Measurements from ENCODE around the gene C19orf12.
A peak's percentile ranks its signal among the peaks of the same experiment; 100 is the strongest.
"Not testable (repeated sequence)": the region's sequence is repeated elsewhere in the genome, so short reads cannot be mapped to it uniquely, and the experiment has no call there.

The C19orf12 gene

GRCh38 chr19:29714371-29714952 is 599 bp downstream of the C19orf12 start:
- peak overlapping the region; percentile 77 for H3K4me3 Mint-ChIP-seq
- CTCF ChIA-PET: interaction anchor here (1.8 to 10.0 kb wide), 4 partner anchors 16 to 105 kb away, joined by 7 to 147 read pairs (median 95); partner anchors contain the start of genes PLEKHF1 and POP4
- no peaks in the 10 kb centered on the region for H3K9me3 Mint-ChIP-seq
- peak overlapping the region; percentile 97 for H3K27ac Mint-ChIP-seq
- DNase-seq: peak; percentile 75
- H3K36me3 Mint-ChIP-seq: peaks cover 27% of the 10 kb centered on the region
- H3K27me3 Mint-ChIP-seq: peaks cover 4% of the 10 kb centered on the region
- H3K4me1 Mint-ChIP-seq: peaks cover 62% of the 10 kb centered on the region

- Mint-ChIP-seq H3K27me3 (peaks cover 4% of the 10 kb centered on the region), H3K4me3 (peak overlapping the region; percentile 77), H3K9me3 (no peaks in the 10 kb centered on the region), H3K4me1 (peaks cover 72% of the 10 kb centered on the region), H3K36me3 (peaks cover 36% of the 10 kb centered on the region), H3K27ac (peak overlapping the region; percentile 97)
- DNase-seq: peak; percentile 34
- CTCF ChIA-PET: interaction anchor here (0.6 to 10.0 kb wide), 8 partner anchors 15 to 179 kb away, joined by 3 to 147 read pairs (median 6); partner anchors contain the start of genes PLEKHF1 and POP4
Measured at GRCh38 chr19:29712744-29713516, 2.1 kb downstream of the C19orf12 start.

GRCh38 chr19:29711584-29712132 is 3.4 kb downstream of the C19orf12 start:
- Mint-ChIP-seq H3K4me3 (peak overlapping the region; percentile 45), H3K27ac (peak overlapping the region; percentile 71)
- CTCF ChIA-PET: interaction anchor here (1.1 to 10.0 kb wide), 5 partner anchors 17 to 124 kb away, joined by 3 to 147 read pairs (median 4); partner anchors contain the start of gene POP4

GRCh38 chr19:29709440-29709798 is 5.6 kb downstream of the C19orf12 start:
- H3K4me1 Mint-ChIP-seq: peaks cover 81% of the 10 kb centered on the region
- H3K27me3 Mint-ChIP-seq, H3K27ac Mint-ChIP-seq, H3K9me3 Mint-ChIP-seq, DNase-seq, H3K4me3 Mint-ChIP-seq: not testable (repeated sequence)
- CTCF ChIA-PET: interaction anchor here (10.0 kb wide), 1 partner anchor 17 kb away, joined by 147 read pairs; no protein-coding TSS in a partner anchor
- H3K36me3 Mint-ChIP-seq: peaks cover 64% of the 10 kb centered on the region

More at GRCh38 chr19:29711584-29712132, 3.4 kb downstream of the C19orf12 start:
- H3K36me3 Mint-ChIP-seq: peaks cover 43% of the 10 kb centered on the region
- DNase-seq: peak; percentile 45
- H3K4me1 Mint-ChIP-seq: peaks cover 76% of the 10 kb centered on the region
- H3K9me3 Mint-ChIP-seq: no peaks in the 10 kb centered on the region
- peaks cover 3% of the 10 kb centered on the region for H3K27me3 Mint-ChIP-seq

- no peaks in the 10 kb centered on the region for H3K9me3 Mint-ChIP-seq
- H3K27me3 Mint-ChIP-seq: no peaks in the 10 kb centered on the region
- peak overlapping the region; percentile 26 for H3K27ac Mint-ChIP-seq
- H3K4me1 Mint-ChIP-seq: peaks cover 77% of the 10 kb centered on the region
- CTCF ChIA-PET: interaction anchor here (10.0 kb wide), 1 partner anchor 16 kb away, joined by 147 read pairs; no protein-coding TSS in a partner anchor
- no peak overlapping the region for H3K4me3 Mint-ChIP-seq
- no peak for DNase-seq
- peaks cover 66% of the 10 kb centered on the region for H3K36me3 Mint-ChIP-seq
Measured at GRCh38 chr19:29708554-29709439, 6.3 kb downstream of the C19orf12 start.

GRCh38 chr19:29706635-29707034 is 8.4 kb downstream of the C19orf12 start:
- Mint-ChIP-seq H3K36me3 (peaks cover 60% of the 10 kb centered on the region), H3K27ac (peak overlapping the region; percentile 11), H3K27me3 (no peaks in the 10 kb centered on the region), H3K4me1 (peaks cover 56% of the 10 kb centered on the region), H3K4me3 (no peak overlapping the region), H3K9me3 (no peaks in the 10 kb centered on the region)
- CTCF ChIA-PET: interaction anchor here (0.7 to 1.8 kb wide), 5 partner anchors 10 to 34 kb away, joined by 4 to 11 read pairs (median 5); no protein-coding TSS in a partner anchor
- DNase-seq: no peak

- peaks cover 46% of the 10 kb centered on the region for H3K4me1 Mint-ChIP-seq
- DNase-seq: no peak
- no peak overlapping the region for H3K27ac Mint-ChIP-seq
- H3K9me3 Mint-ChIP-seq: no peaks in the 10 kb centered on the region
- CTCF ChIA-PET: interaction anchor here (0.7 to 2.9 kb wide), 6 partner anchors 11 to 95 kb away, joined by 4 to 11 read pairs (median 5); no protein-coding TSS in a partner anchor
- no peaks in the 10 kb centered on the region for H3K27me3 Mint-ChIP-seq
- H3K4me3 Mint-ChIP-seq: no peak overlapping the region
- peaks cover 59% of the 10 kb centered on the region for H3K36me3 Mint-ChIP-seq
Measured at GRCh38 chr19:29705706-29706105, 9.4 kb downstream of the C19orf12 start.

- Mint-ChIP-seq H3K4me3 (no peak overlapping the region), H3K36me3 (peaks cover 52% of the 10 kb centered on the region), H3K9me3 (no peaks in the 10 kb centered on the region), H3K27me3 (no peaks in the 10 kb centered on the region), H3K4me1 (peaks cover 38% of the 10 kb centered on the region), H3K27ac (peak overlapping the region; percentile 58)
- DNase-seq: no peak
- CTCF ChIA-PET: interaction anchor here (1.7 to 2.9 kb wide), 3 partner anchors 11 to 95 kb away, joined by 9 to 15 read pairs (median 10); no protein-coding TSS in a partner anchor
Measured at GRCh38 chr19:29704562-29705558, 10.2 kb downstream of the C19orf12 start.

- H3K4me3 Mint-ChIP-seq: no peak overlapping the region
- peaks cover 25% of the 10 kb centered on the region for H3K4me1 Mint-ChIP-seq
Measured at GRCh38 chr19:29702963-29703320, 12.1 kb downstream of the C19orf12 start.

GRCh38 chr19:29702161-29702962 is 12.7 kb downstream of the C19orf12 start:
- peaks cover 21% of the 10 kb centered on the region for H3K4me1 Mint-ChIP-seq
- no peak for DNase-seq
- H3K27ac Mint-ChIP-seq: no peak overlapping the region
- H3K4me3 Mint-ChIP-seq: no peak overlapping the region
- CTCF ChIA-PET: no interaction called here
- H3K9me3 Mint-ChIP-seq: no peaks in the 10 kb centered on the region
- H3K36me3 Mint-ChIP-seq: peaks cover 38% of the 10 kb centered on the region
- H3K27me3 Mint-ChIP-seq: no peaks in the 10 kb centered on the region

More at GRCh38 chr19:29702963-29703320, 12.1 kb downstream of the C19orf12 start:
- CTCF ChIA-PET: interaction anchor here (2.4 kb wide), 1 partner anchor 9 kb away, joined by 15 read pairs; no protein-coding TSS in a partner anchor
- Mint-ChIP-seq H3K27ac (no peak overlapping the region), H3K9me3 (no peaks in the 10 kb centered on the region), H3K27me3 (no peaks in the 10 kb centered on the region), H3K36me3 (peaks cover 43% of the 10 kb centered on the region)
- no peak for DNase-seq

- Mint-ChIP-seq H3K36me3 (peaks cover 24% of the 10 kb centered on the region), H3K4me3 (no peak overlapping the region), H3K9me3 (no peaks in the 10 kb centered on the region), H3K4me1 (peaks cover 10% of the 10 kb centered on the region), H3K27ac (no peak overlapping the region), H3K27me3 (no peaks in the 10 kb centered on the region)
- DNase-seq: no peak
- CTCF ChIA-PET: interaction anchor here (0.9 to 1.4 kb wide), 2 partner anchors 16 to 32 kb away, joined by 3 to 4 read pairs; no protein-coding TSS in a partner anchor
Measured at GRCh38 chr19:29700498-29700897, 14.6 kb downstream of the C19orf12 start.

- Mint-ChIP-seq H3K9me3 (no peaks in the 10 kb centered on the region), H3K27me3 (no peaks in the 10 kb centered on the region), H3K4me3 (no peak overlapping the region), H3K36me3 (peaks cover 20% of the 10 kb centered on the region), H3K27ac (no peak overlapping the region), H3K4me1 (peaks cover 7% of the 10 kb centered on the region)
- DNase-seq: no peak
- CTCF ChIA-PET: interaction anchor here (0.9 to 1.5 kb wide), 2 partner anchors 17 to 31 kb away, joined by 3 to 9 read pairs; no protein-coding TSS in a partner anchor
Measured at GRCh38 chr19:29699861-29700260, 15.2 kb downstream of the C19orf12 start.

Measured in activated naive CD4-positive, alpha-beta T cell treated with anti-CD3 and anti-CD28 coated beads, Interleukin-2, amount 10 ng/mL, durations not matched to agents 7 days and 5 days (primary cell).